K562 (cell line): ENCODE results near the gene AHCYL2. TPM values are rescaled to one million over a fixed set of nuclear protein-coding genes. Genes with fewer than 3 reads are reported as not detected.

Experiments
- ATAC-seq: fragments of 200-7000 bp; cut with Tn5 transposase; 3 replicates; pipeline ENCODE4 v1.9.1; 2020; ENCODE audit warnings: moderate library complexity
- Bru-seq: library from RNA; stranded (reverse); fragments of 400-500 nt; gene quantifications from one replicate; lab custom pipeline; 2021; lab: Mats Ljungman, UMichigan
- BruChase-seq, 2 experiments: library from RNA; stranded (reverse); fragments of 400-500 nt; gene quantifications; one replicate each; lab custom pipeline; 2021; lab: Mats Ljungman, UMichigan
- BruUV-seq: library from RNA; stranded (reverse); fragments of 400-500 nt; replicated peaks from 2 replicates; lab custom pipeline; 2021; lab: Mats Ljungman, UMichigan
- CTCF ChIA-PET: fragments of 300-600 bp; formaldehyde crosslinking; extraction: SDS; loops from one replicate; lab custom pipeline; 2021; ENCODE audit warnings: low intra/inter-chr PET ratio; lab: Yijun Ruan, JAX
- POLR2A ChIA-PET: fragments of 300-600, 350-650 bp; sonication (Branson Sonifier 250); formaldehyde crosslinking; extraction: SDS; loops from one replicate; lab custom pipeline; 2021; ENCODE audit warnings: antibody characterized with exemption, inconsistent platforms; lab: Yijun Ruan, JAX
- DNase-seq, 4 experiments: peaks; one replicate each; pipeline versions ENCODE4 v3.0.0 to v3.0.0-alpha.2; 2011 to 2018; ENCODE audit warnings: low spot score in 3 of 4, mixed read lengths in 3 of 4; ENCODE audit errors: extremely low read depth in 1 of 4
- FAIRE-seq: peaks from 2 replicates; lab custom pipeline; 2011; peaks lifted over from hg19 to GRCh38; lab: Jason Lieb, UNC
- H2AFZ ChIP-seq: 2 replicates; pipeline ENCODE4 v1.6.0; 2011; ENCODE audit warnings: low read depth, low read length, control low read depth, inconsistent platforms
- H3K27ac ChIP-seq: fragments of 200-600 bp; 3 replicates; pipeline ENCODE4 v1.8.0; 2011; ENCODE audit warnings: low read depth, mild to moderate bottlenecking, control low read depth, inconsistent platforms, low read length, moderate library complexity, mixed read lengths; ENCODE audit errors: extremely low read depth
- H3K27me3 ChIP-seq, 2 experiments: fragments of 300-600 bp in 1 of 2; 2 replicates in 1 of 2; 3 replicates in 1 of 2; pipeline versions ENCODE4 v1.6.0 to v1.8.0; 2011; ENCODE audit warnings: inconsistent platforms in 2 of 2, low read length in 2 of 2, mild to moderate bottlenecking in 1 of 2, mixed read lengths in 1 of 2, moderate library complexity in 1 of 2; ENCODE audit not compliant: control insufficient read depth in 2 of 2, insufficient read depth in 2 of 2
- H3K36me3 ChIP-seq: fragments of 300-600 bp; 3 replicates; pipeline ENCODE4 v1.8.0; 2011; ENCODE audit warnings: mild to moderate bottlenecking, low read length, inconsistent platforms; ENCODE audit not compliant: control insufficient read depth, insufficient read depth
- H3K4me1 ChIP-seq, 2 experiments: fragments of 200-600 bp in 1 of 2; replicated peaks in 1 of 2; 2 replicates in 1 of 2; 3 replicates in 1 of 2; pipeline versions ENCODE4 v1.5.1 to v1.8.0; 2011; ENCODE audit warnings: inconsistent platforms in 2 of 2, low read length in 2 of 2, mild to moderate bottlenecking in 1 of 2, mixed read lengths in 1 of 2, moderate library complexity in 1 of 2; ENCODE audit not compliant: control insufficient read depth in 2 of 2, insufficient read depth in 2 of 2
- H3K4me2 ChIP-seq: 2 replicates; pipeline ENCODE4 v1.6.1; 2011; ENCODE audit warnings: low read length, control low read depth, inconsistent platforms, mixed read lengths; ENCODE audit not compliant: insufficient read depth
- H3K4me3 ChIP-seq: fragments of 200-600 bp; sonication (generic), shearing (Covaris generic); 2 replicates; pipeline ENCODE4 v1.5.1; 2016; ENCODE audit warnings: control low read depth, inconsistent platforms
- H3K79me2 ChIP-seq: fragments of 200-600 bp; 3 replicates; pipeline ENCODE4 v1.8.0; 2011; ENCODE audit warnings: low read length, inconsistent platforms; ENCODE audit not compliant: control insufficient read depth, insufficient read depth
- H3K9ac ChIP-seq, 2 experiments: 2 replicates each; pipeline versions ENCODE4 v1.6.0 to v1.6.1; 2011; ENCODE audit warnings: low read depth in 2 of 2, low read length in 2 of 2, control low read depth in 1 of 2, inconsistent platforms in 1 of 2, mild to moderate bottlenecking in 1 of 2, mixed read lengths in 1 of 2; ENCODE audit not compliant: insufficient read depth in 1 of 2
- H3K9me1 ChIP-seq: one replicate; pipeline ENCODE4 v1.6.0; 2011; ENCODE audit warnings: inconsistent platforms, mild to moderate bottlenecking, low read length, moderate library complexity; ENCODE audit not compliant: control insufficient read depth, insufficient read depth
- H3K9me3 ChIP-seq: replicated peaks from 2 replicates; pipeline ENCODE4 v1.5.1; 2011; ENCODE audit warnings: low read depth, low read length, inconsistent platforms; ENCODE audit not compliant: control insufficient read depth, insufficient read depth
- H4K20me1 ChIP-seq: replicated peaks from 2 replicates; pipeline ENCODE4 v1.6.1; 2011; ENCODE audit warnings: low read length, inconsistent platforms, mixed read lengths; ENCODE audit not compliant: control insufficient read depth, insufficient read depth
- ASH1L ChIP-seq: fragments of 450-650 bp; IDR thresholded peaks from 2 replicates; pipeline ENCODE4 v1.6.1; 2018; ENCODE audit warnings: borderline replicate concordance, mild to moderate bottlenecking, low read depth; ENCODE audit not compliant: partially characterized antibody
- CAMTA2 ChIP-seq: fragments of 250-450 bp; sonication (Bioruptor Pico); conservative IDR thresholded peaks from 2 replicates; pipeline ENCODE4 v1.5.1; 2022
- EHMT2 ChIP-seq: fragments of 450-650 bp; IDR thresholded peaks from 2 replicates; pipeline ENCODE4 v1.6.1; 2018; ENCODE audit warnings: antibody characterized with exemption
- HDAC8 ChIP-seq: fragments of 450-650 bp; IDR thresholded peaks from 2 replicates; pipeline ENCODE4 v1.6.1; 2016; ENCODE audit warnings: mild to moderate bottlenecking, missing genetic modification characterization, moderate library complexity, missing compliant biosample characterization
- MBD2 ChIP-seq: sonication (generic); IDR thresholded peaks from 2 replicates; pipeline ENCODE4 v1.6.1; 2016; ENCODE audit warnings: low read depth, borderline replicate concordance
- NBN ChIP-seq: fragments of 450-650 bp; IDR thresholded peaks from 2 replicates; pipeline ENCODE4 v1.6.1; 2016; ENCODE audit warnings: low read depth, mild to moderate bottlenecking
- RHOXF2B ChIP-seq: fragments of 250-450 bp; sonication (Bioruptor Pico); conservative IDR thresholded peaks from 2 replicates; pipeline ENCODE4 v1.5.1; 2021
- TCF3 ChIP-seq: sonication (generic); formaldehyde crosslinking; IDR thresholded peaks from 2 replicates; pipeline ENCODE4 v1.4.0; 2020; ENCODE audit warnings: mild to moderate bottlenecking, missing genetic modification reagents
- THRAP3 ChIP-seq: fragments of 450-650 bp; IDR thresholded peaks from 2 replicates; pipeline ENCODE4 v1.6.1; 2016; ENCODE audit warnings: mild to moderate bottlenecking, inconsistent platforms, borderline replicate concordance
- ZNF584 ChIP-seq: fragments of 200-800 bp; sonication (Bioruptor generic); IDR thresholded peaks from 2 replicates; pipeline ENCODE4 v1.6.1; 2016; ENCODE audit warnings: low read depth, mild to moderate bottlenecking, missing genetic modification characterization, missing compliant biosample characterization
- WGBS: fragments of 100-300 bp; shearing (Covaris generic); methylation state at CpG from one replicate; pipeline ENCODE4 v1.1.6; 2016; ENCODE audit warnings: low coverage, mixed read lengths; ENCODE audit not compliant: insufficient coverage; ENCODE audit errors: missing lambda C conversion rate; 5-methylcytosine and 5-hydroxymethylcytosine counted together
- in situ Hi-C: fragments of 300-500 bp; cut with MboI; formaldehyde crosslinking; loops from 4 replicates; pipeline ENCODE4 v1.15.0; 2018; ENCODE audit warnings: inconsistent platforms, mixed read lengths
- intact Hi-C: fragments of 100-400 bp; cut with micrococcal nuclease; formaldehyde crosslinking; loops from 2 replicates; pipeline ENCODE4 v1.14.2; 2022
- long read RNA-seq, 3 experiments: library from polyadenylated mRNA in 2 of 3; library from RNA in 1 of 3; unstranded in 2 of 3; stranded (forward) in 1 of 3; transcript quantifications; one replicate each; pipeline ENCODE4 v2.0.0, GENCODE V29; 2019 to 2022
- polyA minus RNA-seq, 3 experiments: library from RNA; depleted of rRNA, polyadenylated mRNA; stranded (reverse); fragments of >200 nt; gene quantifications; 2 replicates each; pipeline ENCODE4 v1.2.3, GENCODE V29; 2011
- polyA plus RNA-seq, 8 experiments: library from polyadenylated mRNA; depleted of rRNA in 4 of 8; stranded (reverse) in 5 of 8; unstranded in 3 of 8; fragments of >200 nt; fragmentation: Nextera tagmentation in 2 of 8; fragmentation: Illumina TruSeq in 1 of 8; extraction: Ambion mirVana in 2 of 8; extraction: Trizol in 1 of 8; gene quantifications; 2 replicates each; pipeline versions ENCODE4 v1.2.1 to v1.2.3, GENCODE V29; 2011 to 2014; ENCODE audit warnings: inconsistent platforms in 1 of 8, missing spikeins in 1 of 8
- total RNA-seq, 7 experiments: library from RNA; depleted of rRNA in 6 of 7; stranded (reverse); fragments of >200 nt in 6 of 7; fragmentation: Illumina TruSeq in 2 of 7; extraction: Trizol in 2 of 7; gene quantifications; 2 replicates each; pipeline versions ENCODE4 v1.2.1 to v1.2.3, GENCODE V29; 2011 to 2021; ENCODE audit warnings: low replicate concordance in 1 of 7
- TF ChIP-seq, protein P1 (sequence below): fragments of 450-650 bp; formaldehyde crosslinking; IDR thresholded peaks from 2 replicates; pipeline ENCODE4 v1.4.0; 2022; ENCODE audit warnings: mild to moderate bottlenecking, moderate library complexity
- TF ChIP-seq, protein P2 (sequence below): fragments of 450-650 bp; IDR thresholded peaks from 2 replicates; pipeline ENCODE4 v1.6.1; 2017; ENCODE audit warnings: antibody characterized with exemption

The AHCYL2 gene
- 11.5 and 16.6 TPM in 2 replicates for total RNA-seq (2011; cell fraction: chromatin; rRNA removed; ENCODE audit: low replicate concordance)
- total RNA-seq (2011; cell fraction: nucleolus; rRNA removed), result 3.7 and 4.3 TPM in 2 replicates
- 7.0 and 11.6 TPM in 2 replicates for total RNA-seq (2011; cell fraction: nucleoplasm; rRNA removed)
- total RNA-seq (2014; rRNA removed), result 3.1 and 3.7 TPM in 2 replicates
- 5.2 TPM in 2 replicates for total RNA-seq (2014; rRNA removed; fragmentation: Illumina TruSeq; extraction: Trizol)
- total RNA-seq (2015; rRNA removed; fragmentation: Illumina TruSeq; extraction: Trizol), result 5.5 and 6.8 TPM in 2 replicates
- total RNA-seq (2021), result 5.2 and 5.5 TPM in 2 replicates
- polyA plus RNA-seq (2011; rRNA removed), result 10.5 and 10.8 TPM in 2 replicates
- 4.5 and 8.6 TPM in 2 replicates for polyA plus RNA-seq (2011; cell fraction: cytosol; rRNA removed)
- polyA plus RNA-seq (2011; cell fraction: nucleus; rRNA removed), result 10.3 and 13.9 TPM in 2 replicates
- 4.9 and 7.6 TPM in 2 replicates for polyA plus RNA-seq (2012)
- 4.8 and 6.2 TPM in 2 replicates for polyA plus RNA-seq (2014; fragmentation: Illumina TruSeq; extraction: Trizol)
- polyA plus RNA-seq (2014; fragmentation: Nextera tagmentation; extraction: Ambion mirVana), result 1 to 10 TPM in 1 of 2 experiments, under 1 TPM in 1; 0.93 to 2.0 TPM
- 4.3 and 5.6 TPM in 2 replicates for polyA plus RNA-seq (2014; rRNA removed)
- 17.9 and 25.5 TPM in 2 replicates for polyA minus RNA-seq (2011; rRNA and poly(A)+ RNA removed)
- 5.7 and 7.6 TPM in 2 replicates for polyA minus RNA-seq (2011; cell fraction: cytosol; rRNA and poly(A)+ RNA removed)
- polyA minus RNA-seq (2011; cell fraction: nucleus; rRNA and poly(A)+ RNA removed), result 3.4 and 8.2 TPM in 2 replicates
- percentile 59 among the genes with signal in this experiment for Bru-seq, nascent RNA
- BruChase-seq, experiment 1, labeled RNA remaining after a 2-hour chase, result percentile 67 among the genes with signal in this experiment
- BruChase-seq, experiment 2, labeled RNA remaining after a 6-hour chase, result percentile 65 among the genes with signal in this experiment
- long read RNA-seq, experiment 1, full-length matches to known transcripts, result 3 of 10 reads
- long read RNA-seq, experiment 1, partial matches to known transcripts, result 0 of 10 reads
- long read RNA-seq, experiment 1, other reads (novel, unspliced or antisense), result 7 of 10 reads
- long read RNA-seq, experiment 2, partial matches to known transcripts, result 1 of 4 reads
- long read RNA-seq, experiment 2, other reads (novel, unspliced or antisense), result 3 of 4 reads
- long read RNA-seq, experiment 3, partial matches to known transcripts, result 1 of 1 reads
- long read RNA-seq, experiment 3, other reads (novel, unspliced or antisense), result 0 of 1 reads

DNA sequence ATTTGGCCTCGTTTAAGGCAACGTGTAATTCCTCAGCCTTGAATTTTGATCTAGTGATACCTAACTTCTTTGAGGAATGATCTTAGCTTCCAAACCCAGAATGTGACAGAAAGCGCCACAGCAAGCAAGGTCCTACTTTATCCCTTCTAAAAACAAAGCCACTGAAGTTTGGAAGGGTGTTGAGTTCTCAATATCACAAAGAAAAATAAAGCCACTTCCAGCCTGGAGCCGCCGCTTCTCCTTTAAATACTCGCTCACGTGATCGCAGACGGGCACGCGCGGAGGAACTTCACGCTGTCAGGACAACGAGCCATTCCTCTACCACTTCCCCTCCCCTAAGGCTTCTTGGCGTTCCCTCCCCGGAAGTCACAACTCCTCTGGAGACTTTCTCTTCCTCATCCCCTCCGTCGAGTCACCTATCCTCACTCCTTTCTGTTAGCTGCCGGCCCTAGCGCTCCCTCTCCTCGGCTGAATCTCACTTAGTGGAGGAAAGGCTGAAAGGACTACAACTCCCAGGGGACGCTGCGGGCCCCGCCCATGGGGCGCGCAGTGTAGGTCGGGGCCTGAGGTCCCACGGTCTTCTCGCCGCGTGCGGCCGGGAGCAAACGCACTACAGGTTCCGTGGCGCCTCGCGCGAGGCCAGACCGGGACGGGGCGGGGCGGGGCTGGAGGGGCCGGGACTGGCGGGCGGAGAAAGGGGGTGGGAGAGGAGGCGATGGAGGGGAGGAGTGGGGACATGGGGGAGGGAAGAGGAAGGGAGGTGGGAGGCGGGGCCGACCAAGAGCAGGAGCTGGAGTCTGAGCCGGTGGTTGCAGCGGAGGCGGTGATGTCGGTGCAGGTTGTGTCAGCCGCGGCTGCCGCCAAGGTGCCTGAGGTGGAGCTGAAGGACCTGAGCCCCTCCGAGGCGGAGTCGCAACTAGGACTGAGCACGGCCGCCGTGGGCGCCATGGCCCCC is at the start of gene AHCYL2:
Gene AHCYL2, plus strand, starts transcription at position 780 of the 955 bp plus-strand sequence.
- peak within 1 kb of the TSS; percentile 90 for H3K27ac ChIP-seq
- in situ Hi-C loops (loop anchor here (5.0 kb wide), 1 partner anchor 248 kb away; no protein-coding TSS in a partner anchor), intact Hi-C loops (loop anchor here (1.0 to 10.0 kb wide), 2 partner anchors 47 to 600 kb away; no protein-coding TSS in a partner anchor)
- under 1% methylated on average over 52 of the region's 63 CpGs for WGBS
- CTCF ChIA-PET, result interaction anchor here (1.1 to 2.0 kb wide), 2 partner anchors 74 to 248 kb away, joined by 3 to 5 read pairs; no protein-coding TSS in a partner anchor
- no peaks in the 10 kb centered on the region for H3K9me1 ChIP-seq
- H3K27me3 ChIP-seq, result peaks cover 0 to 5% of the 10 kb centered on the region in 2 experiments; a peak in 1 of 5 replicates
- BruUV-seq, result TSS peak; percentile 95
- H3K9me3 ChIP-seq, result no peaks in the 10 kb centered on the region
- peak within 1 kb of the TSS; percentile 97 for H2AFZ ChIP-seq
- H3K4me2 ChIP-seq, result peak within 1 kb of the TSS; percentile 96
- FAIRE-seq (peak; percentile 95), ATAC-seq (peak; percentile 97), DNase-seq (peak; percentile 98 to 100 (median 98))
- H3K36me3 ChIP-seq, result no peaks in the 10 kb centered on the region
- H3K9ac ChIP-seq, result peak within 1 kb of the TSS; percentile 76 to 97
- POLR2A ChIA-PET, result interaction anchor here (0.6 to 3.4 kb wide), 9 partner anchors 11 to 479 kb away, joined by 3 to 15 read pairs (median 3); no protein-coding TSS in a partner anchor
- H4K20me1 ChIP-seq, result no peaks in the 10 kb centered on the region
- H3K4me3 ChIP-seq, result peak within 1 kb of the TSS; percentile 73
- peaks cover 5% of the 10 kb centered on the region; the same call in 1 of the 3 replicates for H3K79me2 ChIP-seq
- H3K4me1 ChIP-seq, result peaks cover 5 to 11% of the 10 kb centered on the region in 2 experiments; a peak in 4 of 5 replicates
- TF ChIP-seq ASH1L (peak; percentile 83), THRAP3 (no peak), ZNF584 (CRISPR knock-in tag) (peak; percentile 97), EHMT2 (no peak), RHOXF2B (CRISPR knock-in tag) (no peak; the same call in 1 of the 2 replicates), HDAC8 (tag) (peak; percentile 67; the same call in 1 of the 2 replicates), CAMTA2 (CRISPR knock-in tag) (no peak), TCF3 (no peak; the same call in 1 of the 2 replicates), NBN (peak; percentile 87; the same call in 1 of the 2 replicates), MBD2 (peak; percentile 98)
- TF ChIP-seq, protein P1, sequence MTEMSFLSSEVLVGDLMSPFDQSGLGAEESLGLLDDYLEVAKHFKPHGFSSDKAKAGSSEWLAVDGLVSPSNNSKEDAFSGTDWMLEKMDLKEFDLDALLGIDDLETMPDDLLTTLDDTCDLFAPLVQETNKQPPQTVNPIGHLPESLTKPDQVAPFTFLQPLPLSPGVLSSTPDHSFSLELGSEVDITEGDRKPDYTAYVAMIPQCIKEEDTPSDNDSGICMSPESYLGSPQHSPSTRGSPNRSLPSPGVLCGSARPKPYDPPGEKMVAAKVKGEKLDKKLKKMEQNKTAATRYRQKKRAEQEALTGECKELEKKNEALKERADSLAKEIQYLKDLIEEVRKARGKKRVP (CRISPR knock-in tag), result peak; percentile 75; the same call in 1 of the 2 replicates
- TF ChIP-seq, protein P2, sequence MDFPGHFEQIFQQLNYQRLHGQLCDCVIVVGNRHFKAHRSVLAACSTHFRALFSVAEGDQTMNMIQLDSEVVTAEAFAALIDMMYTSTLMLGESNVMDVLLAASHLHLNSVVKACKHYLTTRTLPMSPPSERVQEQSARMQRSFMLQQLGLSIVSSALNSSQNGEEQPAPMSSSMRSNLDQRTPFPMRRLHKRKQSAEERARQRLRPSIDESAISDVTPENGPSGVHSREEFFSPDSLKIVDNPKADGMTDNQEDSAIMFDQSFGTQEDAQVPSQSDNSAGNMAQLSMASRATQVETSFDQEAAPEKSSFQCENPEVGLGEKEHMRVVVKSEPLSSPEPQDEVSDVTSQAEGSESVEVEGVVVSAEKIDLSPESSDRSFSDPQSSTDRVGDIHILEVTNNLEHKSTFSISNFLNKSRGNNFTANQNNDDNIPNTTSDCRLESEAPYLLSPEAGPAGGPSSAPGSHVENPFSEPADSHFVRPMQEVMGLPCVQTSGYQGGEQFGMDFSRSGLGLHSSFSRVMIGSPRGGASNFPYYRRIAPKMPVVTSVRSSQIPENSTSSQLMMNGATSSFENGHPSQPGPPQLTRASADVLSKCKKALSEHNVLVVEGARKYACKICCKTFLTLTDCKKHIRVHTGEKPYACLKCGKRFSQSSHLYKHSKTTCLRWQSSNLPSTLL, result no peak
